CD4-positive, alpha-beta T cell treated with Interleukin-6 at 100 ng/mL for 8 hours (primary cell): ENCODE data around the gene RABGAP1L.
"Not testable (repeated sequence)": the region's sequence is repeated elsewhere in the genome, so short reads cannot be mapped to it uniquely, and the experiment has no call there.

ENCODE experiments used
- DNase-seq: peaks from one replicate; pipeline ENCODE4 v3.0.0-alpha.2; 2020; ENCODE audit warnings: mixed read lengths, low spot score

RABGAP1L gene

DNA sequence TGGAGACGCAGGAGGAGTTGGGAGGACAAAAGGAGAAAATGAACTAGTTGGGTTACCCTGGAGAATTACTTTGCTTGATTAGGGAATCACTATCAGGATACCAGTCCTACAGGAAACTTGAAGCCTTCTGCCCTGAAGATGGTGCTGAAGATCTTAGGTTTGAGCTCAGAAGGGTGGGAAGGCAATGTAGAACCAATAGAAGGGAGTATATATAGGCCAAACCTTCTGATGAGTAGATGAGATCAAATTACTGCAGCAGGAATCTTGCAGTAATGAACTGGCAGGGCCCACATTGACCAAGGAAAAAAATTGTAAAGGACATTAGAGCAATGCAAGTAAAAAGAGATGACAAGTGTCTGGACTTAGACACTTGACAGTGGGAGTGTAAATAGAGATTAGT is 724.1 kb downstream of the RABGAP1L start:
- DNase-seq: no peak

DNA sequence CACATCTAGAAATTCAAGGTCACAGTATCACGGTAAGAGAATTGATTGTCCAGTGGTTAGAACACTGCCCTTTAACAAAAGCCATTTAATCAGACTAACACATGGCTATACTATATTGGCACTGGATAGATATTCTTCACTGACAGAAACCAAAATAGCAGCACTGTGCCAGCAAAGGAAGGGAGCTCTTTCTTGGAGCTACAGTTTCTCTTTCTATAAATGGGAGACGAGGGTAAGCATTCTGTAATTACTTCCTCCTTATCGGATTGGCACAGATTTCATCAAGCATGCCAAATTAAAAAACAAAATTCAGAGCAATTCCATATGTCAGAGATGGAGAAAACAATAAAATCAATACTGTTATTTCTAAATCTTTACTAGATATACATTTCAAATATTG is 724.7 kb downstream of the RABGAP1L start:
- no peak for DNase-seq

DNA sequence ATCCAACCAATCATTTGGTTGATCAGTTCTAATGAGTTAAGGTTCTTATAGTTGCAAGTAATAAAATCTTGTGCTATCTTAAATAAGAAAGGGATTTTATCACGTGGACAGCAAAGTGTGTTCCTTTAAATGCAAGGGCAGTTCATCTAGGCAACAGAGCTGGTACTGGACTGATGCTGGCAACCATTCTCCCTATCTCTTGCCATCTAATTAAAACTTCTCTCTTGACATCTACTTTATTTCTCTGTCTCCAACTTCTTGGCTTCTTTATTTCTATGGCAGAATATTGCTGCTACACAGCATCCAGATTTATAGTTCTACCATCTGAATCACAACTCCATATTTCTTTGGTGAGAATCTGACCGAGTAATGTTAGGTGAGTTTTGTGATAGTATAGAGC is 725.2 kb downstream of the RABGAP1L start:
- no peak for DNase-seq

DNA sequence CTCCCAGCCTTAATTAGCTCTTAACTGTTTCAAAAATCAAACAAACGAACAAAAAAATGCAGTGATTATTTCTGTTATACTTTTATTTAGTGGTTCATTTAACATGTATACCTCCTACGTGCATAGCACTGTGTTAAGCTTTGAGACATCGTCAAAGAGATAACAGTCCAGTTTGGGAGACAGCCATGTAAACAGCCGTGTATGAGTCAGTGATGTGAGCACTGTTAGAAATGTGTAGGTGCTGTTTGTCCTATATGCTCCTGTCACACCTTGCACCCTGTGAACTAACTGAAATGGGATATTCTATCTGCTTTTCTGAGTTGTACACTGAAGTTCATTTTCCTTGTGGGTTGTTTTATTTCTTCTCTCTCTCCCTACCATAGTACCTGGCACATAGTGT is 730.7 kb downstream of the RABGAP1L start:
- DNase-seq: no peak

DNA sequence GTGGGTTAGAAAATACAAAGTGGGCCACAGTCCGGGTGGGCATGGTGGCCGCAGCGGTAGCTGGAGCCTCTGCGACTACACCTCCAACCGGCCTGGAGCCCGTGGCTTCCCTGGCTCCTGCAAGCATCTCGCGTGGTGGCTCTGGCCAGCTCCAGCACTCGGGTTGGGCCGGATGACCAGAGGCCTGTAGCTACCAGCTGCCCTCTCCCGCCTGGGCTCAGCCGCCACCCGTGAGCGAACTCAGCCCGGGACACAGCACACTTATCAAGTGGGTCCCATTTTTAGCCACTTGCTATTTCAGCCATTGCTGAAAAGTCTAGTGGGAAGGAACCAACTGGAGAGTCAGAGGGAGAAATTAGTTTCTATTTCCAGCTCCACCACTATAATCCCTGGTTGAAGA is 732.7 kb downstream of the RABGAP1L start:
- DNase-seq: no peak

DNA sequence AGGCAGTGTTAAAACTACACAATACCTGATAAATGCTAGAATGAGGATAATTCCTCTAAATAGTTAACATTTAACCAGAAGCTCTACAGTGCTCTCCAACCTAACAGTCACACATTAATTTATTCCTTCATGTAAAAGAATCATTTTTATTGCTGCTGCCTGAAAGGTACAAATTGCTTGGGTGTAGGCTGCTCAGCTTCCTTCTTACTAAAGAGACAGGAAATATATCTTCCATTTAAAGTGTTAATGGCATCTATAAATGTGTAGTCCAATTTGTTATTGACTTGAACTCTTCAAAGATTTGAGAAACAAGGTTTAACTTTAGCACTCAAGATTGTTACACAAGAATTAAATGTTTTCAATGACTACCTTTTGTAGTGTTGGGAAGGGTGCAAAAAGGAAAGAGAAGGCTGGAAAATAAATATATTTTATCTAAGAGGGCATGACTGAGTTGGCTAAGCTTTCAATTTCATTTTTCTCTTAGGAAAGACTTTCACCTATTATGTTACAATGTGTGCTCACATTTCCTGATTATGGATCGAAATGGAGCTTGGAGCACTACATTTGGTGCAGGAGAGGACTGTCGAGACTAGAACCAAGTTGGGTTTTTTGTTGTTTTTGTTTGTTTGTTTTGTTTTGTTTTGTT is 734.9 kb downstream of the RABGAP1L start:
- DNase-seq: no peak

DNA sequence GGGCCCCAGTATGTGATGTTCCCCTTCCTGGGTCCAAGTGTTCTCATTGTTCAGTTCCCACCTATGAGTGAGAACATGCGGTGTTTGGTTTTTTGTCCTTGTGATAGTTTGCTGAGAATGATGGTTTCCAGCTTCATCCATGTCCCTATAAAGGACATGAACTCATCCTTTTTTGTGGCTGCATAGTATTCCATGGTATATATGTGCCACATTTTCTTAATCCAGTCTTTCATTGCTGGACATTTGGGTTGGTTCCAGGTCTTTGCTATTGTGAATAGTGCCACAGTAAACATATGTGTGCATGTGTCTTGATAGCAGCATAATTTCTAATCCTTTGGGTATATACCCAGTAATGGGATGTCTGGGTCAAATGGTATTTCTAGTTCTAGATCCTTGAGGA is 736.3 kb downstream of the RABGAP1L start:
- not testable (repeated sequence) for DNase-seq

DNA sequence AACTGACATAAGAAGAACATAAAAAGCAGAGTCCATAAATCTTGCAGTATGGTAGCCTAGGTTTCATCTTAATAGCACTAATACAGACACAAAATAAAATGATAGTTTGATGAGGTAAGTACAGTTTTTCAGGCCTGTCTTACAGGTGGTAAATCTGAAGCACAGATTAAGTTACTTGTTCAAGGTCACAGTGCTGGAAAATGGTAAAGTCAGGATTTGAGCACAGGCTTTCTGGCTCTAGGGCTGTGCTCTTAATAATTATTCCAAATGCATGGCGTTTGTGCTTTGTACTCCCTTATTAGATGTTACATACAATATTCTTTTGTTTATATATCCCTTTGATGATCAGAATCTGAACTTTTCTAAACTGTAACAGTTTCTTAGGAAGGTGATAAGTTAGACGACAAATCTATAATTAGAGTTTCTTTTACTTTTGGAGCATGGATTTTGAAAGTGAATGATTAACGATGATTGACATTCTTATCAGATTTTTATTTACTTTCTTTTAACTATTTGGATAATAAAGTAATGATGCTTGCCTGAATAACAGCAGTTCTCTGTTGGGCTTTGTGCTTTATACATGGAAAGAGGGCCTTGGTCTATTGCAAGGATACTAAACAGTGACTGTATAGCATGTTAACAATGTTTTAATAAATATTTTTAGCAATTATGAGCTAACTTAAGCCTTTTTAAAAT is 738.9 kb downstream of the RABGAP1L start:
- DNase-seq: no peak

DNA sequence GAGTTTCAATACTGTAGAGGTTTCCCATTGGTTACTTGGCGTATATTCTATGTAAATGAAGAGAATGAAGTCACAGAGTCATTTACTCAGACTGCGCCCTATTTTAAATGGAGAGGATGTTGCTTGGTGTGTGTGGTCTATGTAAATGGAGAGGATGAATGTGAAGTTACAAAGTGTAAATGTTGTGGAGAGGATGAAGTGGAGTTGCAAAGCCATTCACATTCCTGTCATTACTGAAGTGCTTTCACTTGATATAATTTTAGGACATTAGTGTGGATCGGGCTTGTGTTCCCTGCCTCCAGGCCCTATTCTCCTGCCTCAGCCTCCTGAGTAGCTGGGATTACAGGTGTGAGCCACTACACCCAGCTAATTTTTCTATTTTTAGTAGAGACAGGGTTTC is 741.0 kb downstream of the RABGAP1L start:
- DNase-seq: no peak

DNA sequence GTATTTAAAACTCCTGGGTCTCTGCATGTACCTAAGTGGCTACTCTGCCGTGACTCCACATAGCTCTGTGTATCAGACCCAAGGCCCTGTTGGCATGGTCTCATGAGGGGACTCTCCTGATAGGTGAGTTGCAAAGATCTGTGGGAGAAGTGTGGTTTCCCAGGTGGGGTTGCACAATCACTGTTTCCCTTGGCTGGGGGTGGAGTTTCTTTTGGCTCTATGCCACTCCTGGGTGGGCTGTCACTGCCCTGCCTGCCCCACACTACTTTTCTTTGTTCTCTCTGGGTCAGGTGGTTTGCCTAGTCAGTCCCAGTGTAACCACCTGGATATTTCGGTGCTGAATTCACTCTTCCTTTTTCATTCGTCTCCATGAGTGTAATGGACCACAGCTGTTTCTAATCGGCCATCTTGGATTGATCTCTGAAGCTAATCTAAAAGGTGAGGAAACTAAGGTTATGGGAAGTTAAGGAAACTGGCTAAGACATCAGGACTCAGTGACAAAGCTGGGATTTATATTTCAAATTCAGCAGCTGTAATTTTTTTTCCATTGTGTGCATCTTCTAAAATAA is 743.3 kb downstream of the RABGAP1L start:
- no peak for DNase-seq

DNA sequence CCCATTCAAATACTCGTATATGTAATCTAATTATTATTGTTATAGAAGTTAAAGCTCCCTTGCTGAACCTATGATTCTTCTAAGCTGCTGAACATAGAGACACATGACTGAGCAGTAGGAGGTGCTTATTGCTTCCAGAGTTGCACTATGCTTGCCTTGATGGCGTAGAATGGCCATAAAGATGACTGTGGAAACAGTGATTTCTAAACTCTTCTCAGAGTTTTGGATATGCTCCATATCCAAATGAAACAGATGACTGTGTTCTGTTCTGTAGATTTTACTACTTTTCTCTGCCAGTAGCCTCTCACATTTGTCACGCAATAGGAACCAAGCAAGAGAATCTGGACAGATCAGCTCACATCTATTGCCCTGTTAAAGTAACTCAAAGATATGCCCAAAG is 752.3 kb downstream of the RABGAP1L start:
- no peak for DNase-seq

DNA sequence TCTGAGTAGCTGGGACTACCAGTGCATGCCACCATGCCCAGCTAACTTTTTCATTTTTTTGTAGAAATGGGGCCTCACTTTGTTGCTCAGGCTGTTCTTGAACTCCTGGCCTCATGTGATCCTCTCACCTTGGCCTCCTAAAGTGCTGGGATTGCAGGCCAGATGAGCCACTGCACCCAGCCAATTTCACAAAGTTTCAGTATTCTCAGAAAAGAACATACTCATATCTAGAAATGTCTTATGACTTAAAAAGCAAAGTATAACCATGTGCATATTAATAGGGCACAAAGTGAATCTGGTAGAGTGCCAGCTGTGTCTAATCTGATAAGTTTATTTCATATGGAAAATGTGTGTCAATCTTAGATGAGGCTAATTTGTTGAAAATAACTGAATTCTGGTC is 752.9 kb downstream of the RABGAP1L start:
- no peak for DNase-seq

DNA sequence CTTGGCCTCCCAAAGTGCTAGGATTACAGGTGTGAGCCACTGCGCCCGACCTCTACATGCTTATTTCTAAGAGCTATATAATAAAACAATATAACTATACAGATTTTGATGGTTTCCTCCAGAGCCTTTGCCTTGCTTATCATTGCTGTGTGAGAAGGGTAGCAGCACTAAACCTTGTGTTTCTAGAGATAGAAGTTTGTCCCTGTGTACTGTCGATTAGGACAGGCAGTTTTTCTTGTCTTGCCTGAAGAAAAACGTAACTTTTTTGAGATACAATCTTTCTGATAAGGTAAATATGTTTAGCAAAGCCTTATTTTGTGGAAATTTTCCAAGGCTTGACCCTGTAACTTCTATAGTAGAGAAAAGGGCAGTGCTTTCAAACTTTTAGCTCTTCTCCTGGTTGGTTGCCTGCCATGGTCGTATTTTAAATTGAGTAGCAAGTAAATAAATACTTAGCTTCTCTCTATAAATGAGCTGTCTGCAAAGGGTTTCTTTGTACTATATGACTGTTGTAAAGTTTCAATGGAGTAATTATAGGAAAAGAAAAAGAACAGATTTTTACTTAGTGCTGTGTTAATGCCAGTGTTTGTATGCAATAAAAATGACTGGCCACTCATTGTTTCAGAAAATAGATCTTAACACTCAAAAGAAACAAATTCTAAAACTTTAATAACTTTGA is 754.0 kb downstream of the RABGAP1L start:
- DNase-seq: no peak

DNA sequence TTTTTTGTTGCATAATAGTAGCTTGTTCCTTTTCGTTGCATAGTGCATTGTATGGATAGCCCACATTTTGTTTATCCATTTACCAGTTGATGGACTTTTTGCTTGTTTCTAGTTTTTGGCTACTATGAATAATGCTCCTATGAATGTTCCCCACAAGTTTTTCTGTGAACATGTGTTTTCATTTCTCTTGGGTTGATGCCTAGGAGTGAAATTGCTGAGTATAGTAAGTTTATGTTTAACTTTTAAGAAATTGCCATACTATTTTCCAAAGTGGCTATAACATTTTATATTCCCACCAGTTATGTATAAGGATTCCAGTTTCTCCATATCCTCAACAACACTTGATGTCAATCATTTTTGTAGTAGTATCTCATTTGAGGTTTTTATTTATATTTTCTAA is 755.7 kb downstream of the RABGAP1L start:
- no peak for DNase-seq

DNA sequence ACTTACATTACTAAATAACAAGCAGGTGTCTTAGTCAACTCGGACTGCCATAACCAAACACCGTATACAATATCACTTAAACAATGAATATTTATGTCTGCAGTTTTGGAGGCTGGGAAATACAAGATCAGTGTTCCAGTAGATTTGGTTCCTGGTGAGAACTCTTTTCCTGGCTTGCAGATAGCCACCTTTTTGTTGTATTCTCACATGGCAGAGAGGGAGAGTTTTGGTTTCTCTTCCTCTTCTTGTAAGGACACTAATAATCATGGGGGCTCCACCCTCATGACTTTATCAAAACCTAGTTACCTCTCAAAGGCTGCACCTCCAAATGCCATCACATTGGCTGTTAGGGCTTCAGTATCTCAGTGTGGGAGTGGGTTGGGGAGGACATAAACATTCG is 757.5 kb downstream of the RABGAP1L start:
- DNase-seq: no peak

DNA sequence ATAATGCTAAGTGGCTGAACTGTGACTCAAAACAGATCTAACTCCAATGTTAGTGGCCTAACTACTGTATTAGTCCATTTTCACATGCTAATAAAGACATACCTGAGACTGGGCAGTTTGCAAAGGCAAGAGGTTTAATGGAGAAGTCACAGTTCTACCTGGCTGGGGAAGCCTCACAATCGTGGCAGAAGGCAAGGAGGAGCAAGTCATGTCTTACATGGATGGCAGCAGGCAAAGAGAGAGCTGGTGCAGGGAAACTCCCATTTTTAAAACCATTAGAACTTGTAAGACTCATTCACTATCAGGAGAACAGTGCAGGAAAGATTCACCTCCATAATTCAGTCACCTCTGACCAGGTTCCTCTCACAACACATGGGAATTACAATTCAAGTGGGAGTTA is 760.8 kb downstream of the RABGAP1L start:
- no peak for DNase-seq

DNA sequence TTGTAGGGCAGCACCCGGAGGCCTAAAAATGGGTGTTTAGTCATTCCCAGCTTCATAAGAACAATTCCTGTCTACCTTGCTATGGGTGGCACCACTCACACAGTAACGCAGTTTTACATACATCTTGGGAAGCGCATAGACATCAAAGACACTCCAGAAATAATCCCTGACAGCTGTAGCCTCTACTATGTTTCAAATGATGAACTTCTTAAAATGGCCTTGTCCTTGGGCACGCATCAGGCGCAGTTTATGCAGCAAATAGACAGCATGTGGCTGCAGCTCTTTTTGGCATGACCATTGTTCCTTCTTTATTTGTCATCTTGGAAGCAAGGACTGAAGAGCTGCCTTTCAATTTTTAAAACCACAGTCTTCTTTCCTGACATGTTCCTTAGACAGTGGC is 762.8 kb downstream of the RABGAP1L start:
- DNase-seq: no peak

DNA sequence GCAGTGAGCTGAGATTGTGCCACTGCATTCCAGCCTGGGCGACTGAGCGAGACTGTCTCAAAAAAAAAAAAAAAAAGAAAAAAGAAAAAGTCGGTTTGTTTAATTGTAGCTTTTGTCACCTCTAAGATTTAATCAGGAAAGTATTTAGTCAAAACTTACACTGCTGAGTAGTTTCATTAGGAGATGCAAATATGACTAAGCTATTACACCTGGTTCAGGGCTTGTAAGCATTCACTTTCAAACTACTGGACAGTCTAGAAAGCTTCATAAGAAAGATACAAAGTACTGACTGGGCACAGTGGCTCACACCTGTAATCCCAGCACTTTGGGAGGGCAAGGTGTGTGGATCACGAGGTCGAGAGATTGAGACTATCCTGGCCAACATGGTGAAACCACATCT is 764.5 kb downstream of the RABGAP1L start:
- no peak for DNase-seq

DNA sequence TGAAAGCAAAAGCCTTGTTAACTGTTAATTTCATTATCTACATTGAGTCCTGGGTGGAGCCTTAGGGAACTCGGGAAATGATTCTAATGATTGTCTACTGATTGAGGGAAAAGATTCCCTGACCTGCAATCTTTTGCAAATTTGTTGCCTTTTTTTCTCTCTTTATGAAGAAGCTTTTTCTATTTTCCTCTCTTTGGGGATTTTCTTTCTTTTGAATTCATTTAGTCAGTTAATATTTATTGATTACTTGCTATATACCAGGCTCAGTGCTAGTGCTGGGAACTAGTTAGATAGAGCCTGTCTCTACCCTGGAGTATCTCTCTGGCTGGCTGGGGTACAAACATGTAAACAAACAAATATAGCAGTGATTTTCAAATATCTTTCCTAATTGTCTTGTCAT is 769.2 kb downstream of the RABGAP1L start:
- DNase-seq: no peak

DNA sequence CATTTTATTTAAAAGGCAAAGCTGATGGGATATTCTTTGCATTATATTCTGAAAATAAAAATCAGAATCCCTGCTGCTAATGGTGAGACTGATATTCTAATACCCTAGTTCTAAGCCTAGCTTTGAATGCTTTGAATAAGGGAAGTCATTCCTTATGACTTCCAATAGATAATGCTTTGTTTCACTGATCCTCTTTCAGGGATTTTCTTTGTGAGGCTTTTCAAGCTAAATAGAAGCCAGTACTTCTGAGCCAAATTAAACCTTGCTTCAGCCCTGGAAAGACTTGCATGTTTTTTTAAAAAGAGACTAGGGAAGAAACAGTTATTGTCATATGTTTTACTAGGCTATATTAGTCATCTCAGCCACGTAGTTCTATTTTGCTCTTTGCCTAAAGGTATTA is 771.9 kb downstream of the RABGAP1L start:
- DNase-seq: no peak

DNA sequence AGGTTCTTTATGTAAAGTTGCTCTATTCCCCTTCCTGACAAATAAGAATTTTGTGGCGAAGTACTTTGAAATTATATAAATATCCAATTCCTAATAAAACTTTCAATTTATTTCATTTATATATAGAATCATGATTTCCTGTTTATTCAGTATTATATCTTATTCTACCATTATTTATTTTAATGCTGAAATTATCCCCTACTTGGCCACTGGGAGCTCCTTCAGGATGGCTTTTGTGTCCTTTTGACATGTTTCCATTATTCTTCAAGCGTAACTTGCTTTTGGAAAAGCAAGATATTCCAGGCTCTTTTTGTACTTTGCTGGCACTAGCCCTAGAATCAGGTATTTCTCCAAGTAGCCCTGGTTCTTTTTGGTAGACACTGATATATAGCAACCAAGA is 773.3 kb downstream of the RABGAP1L start:
- DNase-seq: no peak

DNA sequence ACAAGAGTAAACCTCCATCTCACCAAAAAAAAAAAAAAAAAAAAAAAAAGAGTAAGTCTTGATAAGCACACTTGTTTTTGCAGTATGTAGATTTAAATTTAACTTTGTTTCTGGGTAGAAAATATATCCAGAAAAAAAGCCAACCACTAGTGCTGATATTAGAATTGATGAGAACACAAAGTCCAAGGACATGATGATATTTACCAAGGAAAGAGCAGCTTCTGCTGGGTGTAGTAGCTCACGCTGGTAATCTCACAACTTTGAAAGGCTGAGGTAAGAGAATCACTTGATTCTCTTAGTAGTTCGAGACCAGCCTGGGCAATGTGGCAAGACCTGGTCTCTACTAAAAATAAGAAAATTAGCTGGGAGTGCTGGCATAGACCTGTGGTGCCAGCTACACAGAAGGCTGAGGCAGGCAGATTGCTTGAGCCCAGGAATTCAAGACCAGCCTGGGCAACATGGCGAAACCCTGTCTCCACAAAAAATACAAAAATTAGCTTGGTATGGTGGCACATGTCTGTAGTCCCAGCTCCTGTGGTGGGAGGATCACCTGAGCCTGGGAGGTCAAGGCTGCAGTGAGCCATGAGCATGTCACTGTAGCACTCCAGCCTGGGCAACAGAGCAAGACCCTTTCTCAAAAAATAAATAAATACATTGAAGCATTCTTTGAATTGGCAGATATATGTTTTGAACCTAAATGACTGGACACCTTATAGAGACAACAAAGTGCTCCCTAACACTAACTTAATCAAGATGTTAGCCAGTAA is 776.8 kb downstream of the RABGAP1L start:
- DNase-seq: no peak
